Stimulated activated CD4-positive, alpha-beta T cell treated with anti-CD3 and anti-CD28 coated beads, Interleukin-1b, Interleukin-23, amount 100 ng/mL, for 1 hour (primary cell): Measurements from ENCODE around the gene GPNMB.
"Not testable (repeated sequence)": the region's sequence is repeated elsewhere in the genome, so short reads cannot be mapped to it uniquely, and the experiment has no call there.

Source experiments
- DNase-seq, 2 donors: peaks; one replicate each; pipeline ENCODE4 v3.0.0-alpha.2; 2020; ENCODE audit warnings: low read depth in 2 of 2

GPNMB gene

GRCh38 chr7:23306936-23307521, 60.5 kb downstream of the GPNMB start:
- DNase-seq, result no peak

GRCh38 chr7:23308754-23309153, 62.2 kb downstream of the GPNMB start:
- no peak for DNase-seq

GRCh38 chr7:23312141-23312540, 65.6 kb downstream of the GPNMB start:
- not testable (repeated sequence) for DNase-seq

- DNase-seq, result no peak
Observed at GRCh38 chr7:23315366-23315765, 68.8 kb downstream of the GPNMB start.
